HCT116 (cell line): ENCODE measurements around the gene CRTC1. TPM values are rescaled to one million over a fixed set of nuclear protein-coding genes. Genes with fewer than 3 reads are reported as not detected.

Experiments
- ATAC-seq: fragments of 200-7000 bp; cut with Tn5 transposase; 2 replicates; pipeline ENCODE4 v1.9.1; 2020; ENCODE audit warnings: mild to moderate bottlenecking, moderate library complexity
- BruUV-seq: library from RNA; stranded (reverse); fragments of 400-500 nt; replicated peaks from 2 replicates; lab custom pipeline; 2021; lab: Mats Ljungman, UMichigan
- CTCF ChIA-PET: fragments of 300-600 bp; sonication (Branson Sonifier 250); formaldehyde crosslinking; loops from one replicate; lab custom pipeline; 2021; ENCODE audit warnings: antibody characterized with exemption; lab: Charles Lee
- POLR2A ChIA-PET: fragments of 300-600, 350-600 bp; sonication (Branson Sonifier 250); formaldehyde crosslinking; loops from one replicate; lab custom pipeline; 2021; ENCODE audit warnings: antibody characterized with exemption; lab: Charles Lee
- RAD21 ChIA-PET, 2 experiments: fragments of 300-600 bp; sonication (Branson Sonifier 250); formaldehyde crosslinking; loops; one replicate each; lab custom pipeline; 2023; ENCODE audit warnings: low total read pairs in 2 of 2; ENCODE audit not compliant: uncharacterized antibody in 2 of 2, unreplicated experiment in 2 of 2, low non-redundant PET in 1 of 2; lab: Charles Lee
- DNase-seq: peaks from one replicate; pipeline ENCODE4 v3.0.0-alpha.2; 2010; ENCODE audit warnings: low read depth, low spot score
- H2AFZ ChIP-seq: fragments of 200-600 bp; shearing (Covaris generic), sonication (generic); 2 replicates; pipeline ENCODE4 v1.6.1; 2017; ENCODE audit warnings: low read depth, mixed run types, mixed read lengths, antibody characterized with exemption, low read length; ENCODE audit not compliant: poor library complexity, severe bottlenecking
- H3K27ac ChIP-seq: 2 replicates; pipeline ENCODE4 v1.5.1; 2012; ENCODE audit warnings: low read depth, low read length
- H3K27me3 ChIP-seq: fragments of 200-600 bp; sonication (generic); 2 replicates; pipeline ENCODE4 v1.6.1; 2016; ENCODE audit warnings: mixed run types, low read length, mixed read lengths; ENCODE audit not compliant: insufficient read depth
- H3K36me3 ChIP-seq, 2 experiments: fragments of 200-500 bp in 1 of 2; fragments of 200-600 bp in 1 of 2; sonication (Bioruptor generic) in 1 of 2; sonication (generic) in 1 of 2; 2 replicates each; pipeline versions ENCODE4 v1.5.1 to v1.6.1; 2014 to 2016; ENCODE audit warnings: low read length in 2 of 2, inconsistent platforms in 1 of 2, mixed read lengths in 1 of 2, mixed run types in 1 of 2; ENCODE audit not compliant: insufficient read depth in 2 of 2, control insufficient read depth in 1 of 2
- H3K4me1 ChIP-seq, 2 experiments: fragments of 200-600 bp in 1 of 2; sonication (generic) in 1 of 2; 2 replicates each; pipeline versions ENCODE4 v1.5.1 to v1.6.1; 2012 to 2017; ENCODE audit warnings: low read length in 2 of 2, inconsistent platforms in 1 of 2, mild to moderate bottlenecking in 1 of 2, mixed read lengths in 1 of 2, mixed run types in 1 of 2, moderate library complexity in 1 of 2; ENCODE audit not compliant: insufficient read depth in 2 of 2, control insufficient read depth in 1 of 2
- H3K4me2 ChIP-seq: fragments of 200-600 bp; sonication (generic); 2 replicates; pipeline ENCODE4 v1.6.1; 2017; ENCODE audit warnings: mixed run types, low read length, mixed read lengths
- H3K4me3 ChIP-seq, 2 experiments: fragments of 200-600 bp in 1 of 2; sonication (generic) in 1 of 2; replicated peaks in 1 of 2; 2 replicates each; pipeline ENCODE4 v1.5.1; 2011 to 2016; ENCODE audit warnings: low read length in 2 of 2, control low read depth in 1 of 2, low read depth in 1 of 2, mild to moderate bottlenecking in 1 of 2, mixed read lengths in 1 of 2, mixed run types in 1 of 2
- H3K79me2 ChIP-seq: fragments of 200-600 bp; sonication (generic); 2 replicates; pipeline ENCODE4 v1.6.1; 2017; ENCODE audit warnings: mild to moderate bottlenecking, mixed run types, low read length, moderate library complexity, mixed read lengths; ENCODE audit not compliant: insufficient read depth
- H3K9ac ChIP-seq: fragments of 200-600 bp; sonication (generic); 2 replicates; pipeline ENCODE4 v1.6.1; 2016; ENCODE audit warnings: low read length, mixed read lengths
- H3K9me2 ChIP-seq: fragments of 200-600 bp; sonication (generic), shearing (Covaris generic); 2 replicates; pipeline ENCODE4 v1.6.1; 2017; ENCODE audit warnings: mixed run types, mild to moderate bottlenecking, moderate library complexity; ENCODE audit not compliant: insufficient read depth
- H3K9me3 ChIP-seq, 2 experiments: fragments of 200-500 bp in 1 of 2; fragments of 200-600 bp in 1 of 2; sonication (Bioruptor generic) in 1 of 2; sonication (generic) in 1 of 2; 2 replicates each; pipeline ENCODE4 v1.6.1; 2014 to 2017; ENCODE audit warnings: low read length in 2 of 2, mixed read lengths in 2 of 2, inconsistent platforms in 1 of 2, low read depth in 1 of 2, mild to moderate bottlenecking in 1 of 2, mixed run types in 1 of 2, moderate library complexity in 1 of 2; ENCODE audit not compliant: control insufficient read depth in 1 of 2, insufficient read depth in 1 of 2
- H4K20me1 ChIP-seq: fragments of 200-600 bp; sonication (generic), shearing (Covaris generic); 2 replicates; pipeline ENCODE4 v1.6.1; 2017; ENCODE audit warnings: mixed run types, mild to moderate bottlenecking, moderate library complexity; ENCODE audit not compliant: insufficient read depth
- CBX3 ChIP-seq: IDR thresholded peaks from 2 replicates; pipeline ENCODE4 v1.6.1; 2012; ENCODE audit warnings: low read depth
- CEBPB ChIP-seq: IDR thresholded peaks from 2 replicates; pipeline ENCODE4 v1.6.1; 2012; ENCODE audit warnings: low read depth
- CTCF ChIP-seq, 3 experiments: fragments of 200-600 bp in 1 of 3; sonication (generic) in 1 of 3; IDR thresholded peaks in 2 of 3; conservative IDR thresholded peaks in 1 of 3; 2 replicates each; pipeline ENCODE4 v1.5.1; 2012 to 2017; ENCODE audit warnings: low read depth in 2 of 3, low read length in 2 of 3, antibody characterized with exemption in 1 of 3, borderline replicate concordance in 1 of 3, control low read depth in 1 of 3, mild to moderate bottlenecking in 1 of 3, mixed read lengths in 1 of 3, mixed run types in 1 of 3, moderate library complexity in 1 of 3; ENCODE audit not compliant: insufficient read depth in 1 of 3
- EGR1 ChIP-seq: IDR thresholded peaks from 2 replicates; pipeline ENCODE4 v1.6.1; 2012; ENCODE audit warnings: low read depth
- EZH2 ChIP-seq: fragments of 200-600 bp; sonication (generic); IDR thresholded peaks from 2 replicates; pipeline ENCODE4 v1.6.1; 2017; ENCODE audit warnings: antibody characterized with exemption, mixed run types
- POLR2AphosphoS5 ChIP-seq: IDR thresholded peaks from 2 replicates; pipeline ENCODE4 v1.6.1; 2011; ENCODE audit warnings: mild to moderate bottlenecking, low read depth, low read length, moderate library complexity
- REST ChIP-seq: IDR thresholded peaks from 2 replicates; pipeline ENCODE4 v1.6.1; 2012; ENCODE audit warnings: low read depth
- SRF ChIP-seq: IDR thresholded peaks from 2 replicates; pipeline ENCODE4 v1.6.1; 2012; ENCODE audit warnings: low read depth
- ZBTB33 ChIP-seq: IDR thresholded peaks from 2 replicates; pipeline ENCODE4 v1.6.1; 2011; ENCODE audit warnings: mild to moderate bottlenecking, low read length, moderate library complexity; ENCODE audit not compliant: insufficient replicate concordance; ENCODE audit errors: extremely low read depth
- ZFX ChIP-seq: fragments of 450-650 bp; IDR thresholded peaks from 2 replicates; pipeline ENCODE4 v1.6.1; 2017
- intact Hi-C: fragments of 100-400 bp; cut with micrococcal nuclease; formaldehyde crosslinking; loops from 2 replicates; pipeline ENCODE4 v1.10.0; 2022
- total RNA-seq: library from RNA; stranded (reverse); gene quantifications from one replicate; pipeline ENCODE4 v1.2.1, GENCODE V29; 2021; ENCODE audit not compliant: unreplicated experiment
- TF ChIP-seq, protein P1 (sequence below): IDR thresholded peaks from 2 replicates; pipeline ENCODE4 v1.6.1; 2012

CRTC1 gene
- total RNA-seq, 1 experiment from 2014 or later = 14.9 TPM

GRCh38 chr19:18781885-18782527, 98.5 kb downstream of the CRTC1 start:
- Histone ChIP-seq H3K9me3 (no peaks in the 10 kb centered on the region), H3K36me3 (no peaks in the 10 kb centered on the region), H2AFZ (no peak overlapping the region), H3K79me2 (no peaks in the 10 kb centered on the region), H3K4me3 (no peak overlapping the region), H4K20me1 (no peaks in the 10 kb centered on the region), H3K27ac (no peak overlapping the region), H3K9ac (no peak overlapping the region), H3K4me1 (peaks cover 4 to 9% of the 10 kb centered on the region in 2 experiments; a peak in 3 of 4 replicates), H3K27me3 (no peaks in the 10 kb centered on the region), H3K4me2 (no peak overlapping the region), H3K9me2 (no peaks in the 10 kb centered on the region)
- no TSS peak for BruUV-seq
- ChIA-PET CTCF (no interaction called here), POLR2A (no interaction called here), RAD21 (no interaction called here)
- ATAC-seq (no peak), DNase-seq (no peak)
- intact Hi-C loops = no loop called here
- TF ChIP-seq CBX3 = no peak
- TF ChIP-seq CTCF (IDR thresholded peaks at IDR 0.05 in 2 of 3, conservative IDR thresholded peaks at IDR 0.05 in 1 of 3; ENCODE audit: borderline replicate concordance in 1 of 3, insufficient read depth in 1 of 3, low read depth in 2 of 3, low read length in 2 of 3) = no peak
- TF ChIP-seq ZFX = no peak
- TF ChIP-seq, protein P1, sequence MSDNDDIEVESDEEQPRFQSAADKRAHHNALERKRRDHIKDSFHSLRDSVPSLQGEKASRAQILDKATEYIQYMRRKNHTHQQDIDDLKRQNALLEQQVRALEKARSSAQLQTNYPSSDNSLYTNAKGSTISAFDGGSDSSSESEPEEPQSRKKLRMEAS = no peak

GRCh38 chr19:18782559-18783225, 99.2 kb downstream of the CRTC1 start:
- Histone ChIP-seq H3K36me3 (no peaks in the 10 kb centered on the region), H4K20me1 (no peaks in the 10 kb centered on the region), H3K4me1 (peaks cover 4 to 9% of the 10 kb centered on the region in 2 experiments; a peak in 3 of 4 replicates), H3K27ac (no peak overlapping the region), H3K4me3 (no peak overlapping the region), H2AFZ (no peak overlapping the region), H3K79me2 (no peaks in the 10 kb centered on the region), H3K9ac (no peak overlapping the region), H3K9me3 (no peaks in the 10 kb centered on the region), H3K27me3 (no peaks in the 10 kb centered on the region), H3K4me2 (no peak overlapping the region), H3K9me2 (no peaks in the 10 kb centered on the region)
- POLR2A ChIA-PET = no interaction called here
- no peak for ATAC-seq
- BruUV-seq = no TSS peak
- RAD21 ChIA-PET = no interaction called here
- no peak for DNase-seq
- CTCF ChIA-PET = no interaction called here
- intact Hi-C loops = no loop called here
- no peak for TF ChIP-seq EGR1
- no peak for TF ChIP-seq ZFX
- TF ChIP-seq CEBPB = no peak
- no peak for TF ChIP-seq REST
- no peak for TF ChIP-seq SRF
- TF ChIP-seq EZH2 = no peak
- no peak for TF ChIP-seq ZBTB33
- no peak for TF ChIP-seq POLR2AphosphoS5
